Epidermal melanocyte (primary cell): ENCODE data around the gene DPM1.
A peak's percentile ranks its signal among the peaks of the same experiment; 100 is the strongest.

Source experiments
- DNase-seq: peaks from one replicate; pipeline ENCODE4 v3.0.0; 2011; ENCODE audit warnings: low spot score; ENCODE audit not compliant: insufficient read length

Gene DPM1

GRCh38 chr20:50957798-50958614 lies at the start of gene DPM1:
DPM1 (minus strand) TSS chr20:50958532; CDS start chr20:50958523, 9 bp downstream.
- peak; percentile 53 for DNase-seq

- no peak for DNase-seq
These were observed 46.9 kb upstream of the DPM1 start for GRCh38 chr20:51005214-51005613.

GRCh38 chr20:51004781-51005180 lies 46.4 kb upstream of the DPM1 start:
- DNase-seq = no peak

- no peak for DNase-seq
These were observed 46.0 kb upstream of the DPM1 start for GRCh38 chr20:51004305-51004727.

GRCh38 chr20:51003753-51004152 lies 45.4 kb upstream of the DPM1 start:
- DNase-seq = no peak

GRCh38 chr20:51002633-51003032 lies 44.3 kb upstream of the DPM1 start:
- no peak for DNase-seq

GRCh38 chr20:51001430-51002265 lies 43.3 kb upstream of the DPM1 start:
- no peak for DNase-seq

- no peak for DNase-seq
These were observed 41.0 kb upstream of the DPM1 start for GRCh38 chr20:50999355-50999754.

GRCh38 chr20:50996901-50997865 lies 38.9 kb upstream of the DPM1 start:
- DNase-seq = no peak

- no peak for DNase-seq
These were observed 37.2 kb upstream of the DPM1 start for GRCh38 chr20:50995506-50995905.

- no peak for DNase-seq
These were observed 35.5 kb upstream of the DPM1 start for GRCh38 chr20:50993876-50994275.

GRCh38 chr20:50992733-50993457 lies 34.6 kb upstream of the DPM1 start:
- no peak for DNase-seq

GRCh38 chr20:50992336-50992732 lies 34.0 kb upstream of the DPM1 start:
- no peak for DNase-seq

GRCh38 chr20:50991076-50991475 lies 32.7 kb upstream of the DPM1 start:
- no peak for DNase-seq

GRCh38 chr20:50987493-50988210 lies 29.3 kb upstream of the DPM1 start:
- DNase-seq = peak; percentile 71

GRCh38 chr20:50983321-50983720 lies 25.0 kb upstream of the DPM1 start:
- no peak for DNase-seq

GRCh38 chr20:50982363-50982762 lies 24.0 kb upstream of the DPM1 start:
- no peak for DNase-seq

GRCh38 chr20:50981714-50982048 lies 23.3 kb upstream of the DPM1 start:
- DNase-seq = no peak

GRCh38 chr20:50980851-50981713 lies 22.8 kb upstream of the DPM1 start:
- no peak for DNase-seq
